Measurements from ENCODE around the gene TAAR2. TPM values are rescaled to one million over a fixed set of nuclear protein-coding genes. Genes with fewer than 3 reads are reported as not detected.

Gene TAAR2
- total RNA-seq, 1 donor from 2014 or later = not detected

GRCh38 chr6:132590362-132590761, 33.7 kb downstream of the TAAR2 start:
- H3K9me3 Mint-ChIP-seq = no peaks in the 10 kb centered on the region
- no peaks in the 10 kb centered on the region for H3K9me3 ChIP-seq (ENCODE audit: low read depth)
- DNase-seq (ENCODE audit: low spot score) = no peak
- H4K20me1 ChIP-seq (ENCODE audit: low read depth) = no peaks in the 10 kb centered on the region
- TF ChIP-seq EZH2 (IDR thresholded peaks at IDR 0.05) = no peak
- no peaks in the 10 kb centered on the region for H3K36me3 Mint-ChIP-seq
- H3K27ac Mint-ChIP-seq = no peak overlapping the region
- no peak overlapping the region for H3K4me3 Mint-ChIP-seq
- no peaks in the 10 kb centered on the region for H3K4me1 Mint-ChIP-seq
- no peaks in the 10 kb centered on the region for H3K27me3 ChIP-seq
- no peak overlapping the region for H2AFZ ChIP-seq (replicated peaks)
- no peak overlapping the region for H3K27ac ChIP-seq
- no peaks in the 10 kb centered on the region for H3K27me3 Mint-ChIP-seq (ENCODE audit: insufficient read depth, low read depth)
- H3K4me3 ChIP-seq = no peak overlapping the region
- H3K4me2 ChIP-seq = no peak overlapping the region
- no peak overlapping the region for H3K9ac ChIP-seq
- H3F3A ChIP-seq (ENCODE audit: low read depth) = no peaks in the 10 kb centered on the region
- H3K79me2 ChIP-seq (ENCODE audit: low read depth) = no peaks in the 10 kb centered on the region
- no peaks in the 10 kb centered on the region for H3K4me1 ChIP-seq
- H3K36me3 ChIP-seq = no peaks in the 10 kb centered on the region

- Histone ChIP-seq H3K79me2 (ENCODE audit: low read depth) (no peaks in the 10 kb centered on the region), H4K20me1 (ENCODE audit: low read depth) (no peaks in the 10 kb centered on the region), H3K36me3 (no peaks in the 10 kb centered on the region), H3K4me2 (no peak within 1 kb of the TSS), H3K4me3 (no peak within 1 kb of the TSS), H2AFZ (replicated peaks) (no peak within 1 kb of the TSS), H3K27ac (no peak within 1 kb of the TSS), H3F3A (ENCODE audit: low read depth) (no peaks in the 10 kb centered on the region), H3K9me3 (ENCODE audit: low read depth) (no peaks in the 10 kb centered on the region), H3K9ac (no peak within 1 kb of the TSS), H3K27me3 (no peaks in the 10 kb centered on the region), H3K4me1 (no peaks in the 10 kb centered on the region)
- DNase-seq (ENCODE audit: low spot score) = no peak
- no peak for TF ChIP-seq CTCF (IDR thresholded peaks at IDR 0.05)
- no peak for TF ChIP-seq EZH2phosphoT487 (IDR thresholded peaks at IDR 0.05)
- TF ChIP-seq EZH2 (IDR thresholded peaks at IDR 0.05) = no peak
- no peaks in the 10 kb centered on the region for H3K27me3 Mint-ChIP-seq (ENCODE audit: insufficient read depth, low read depth)
- no peak within 1 kb of the TSS for H3K27ac Mint-ChIP-seq
- H3K9me3 Mint-ChIP-seq = no peaks in the 10 kb centered on the region
- H3K4me1 Mint-ChIP-seq = no peaks in the 10 kb centered on the region
- no peaks in the 10 kb centered on the region for H3K36me3 Mint-ChIP-seq
- no peak within 1 kb of the TSS for H3K4me3 Mint-ChIP-seq
Measured at GRCh38 chr6:132589454-132589853, 34.6 kb downstream of the TAAR2 start, which contains the start of gene TAAR5. TSS of gene TAAR5 (minus strand) at chr6:132589741. CDS start at chr6:132589686, 55 bp downstream.

- DNase-seq (ENCODE audit: low spot score) = no peak
- H3K27ac Mint-ChIP-seq = no peak overlapping the region
- Histone ChIP-seq H4K20me1 (ENCODE audit: low read depth) (no peaks in the 10 kb centered on the region), H3K27me3 (no peaks in the 10 kb centered on the region), H3K9ac (no peak overlapping the region), H3K4me3 (no peak overlapping the region), H3K9me3 (ENCODE audit: low read depth) (no peaks in the 10 kb centered on the region), H3K4me2 (no peak overlapping the region), H2AFZ (replicated peaks) (no peak overlapping the region), H3K4me1 (no peaks in the 10 kb centered on the region), H3K27ac (no peak overlapping the region), H3K36me3 (no peaks in the 10 kb centered on the region), H3K79me2 (ENCODE audit: low read depth) (no peaks in the 10 kb centered on the region), H3F3A (ENCODE audit: low read depth) (no peaks in the 10 kb centered on the region)
- TF ChIP-seq CTCF (IDR thresholded peaks at IDR 0.05) = no peak
- TF ChIP-seq EZH2phosphoT487 (IDR thresholded peaks at IDR 0.05) = no peak
- no peak for TF ChIP-seq EZH2 (IDR thresholded peaks at IDR 0.05)
- no peaks in the 10 kb centered on the region for H3K4me1 Mint-ChIP-seq
- H3K4me3 Mint-ChIP-seq = no peak overlapping the region
- no peaks in the 10 kb centered on the region for H3K9me3 Mint-ChIP-seq
- H3K36me3 Mint-ChIP-seq = no peaks in the 10 kb centered on the region
- no peaks in the 10 kb centered on the region for H3K27me3 Mint-ChIP-seq (ENCODE audit: insufficient read depth, low read depth)
Measured at GRCh38 chr6:132587424-132587823, 36.7 kb downstream of the TAAR2 start.

GRCh38 chr6:132584698-132585097, 39.4 kb downstream of the TAAR2 start:
- H3K27ac ChIP-seq = no peak overlapping the region
- no peak overlapping the region for H3K4me2 ChIP-seq
- no peak overlapping the region for H3K4me3 Mint-ChIP-seq
- H3K27me3 ChIP-seq = no peaks in the 10 kb centered on the region
- no peaks in the 10 kb centered on the region for H3F3A ChIP-seq (ENCODE audit: low read depth)
- H3K9me3 ChIP-seq (ENCODE audit: low read depth) = no peaks in the 10 kb centered on the region
- no peaks in the 10 kb centered on the region for H3K4me1 Mint-ChIP-seq
- H2AFZ ChIP-seq (replicated peaks) = no peak overlapping the region
- H3K27ac Mint-ChIP-seq = no peak overlapping the region
- no peaks in the 10 kb centered on the region for H4K20me1 ChIP-seq (ENCODE audit: low read depth)
- no peaks in the 10 kb centered on the region for H3K4me1 ChIP-seq
- H3K9me3 Mint-ChIP-seq = no peaks in the 10 kb centered on the region
- no peak for DNase-seq (ENCODE audit: low spot score)
- H3K9ac ChIP-seq = no peak overlapping the region
- TF ChIP-seq CTCF (IDR thresholded peaks at IDR 0.05) (no peak), EZH2 (IDR thresholded peaks at IDR 0.05) (no peak), EZH2phosphoT487 (IDR thresholded peaks at IDR 0.05) (no peak)
- no peaks in the 10 kb centered on the region for H3K36me3 Mint-ChIP-seq
- H3K4me3 ChIP-seq = no peak overlapping the region
- H3K27me3 Mint-ChIP-seq (ENCODE audit: insufficient read depth, low read depth) = no peaks in the 10 kb centered on the region
- H3K79me2 ChIP-seq (ENCODE audit: low read depth) = no peaks in the 10 kb centered on the region
- no peaks in the 10 kb centered on the region for H3K36me3 ChIP-seq
